Erythroblast (primary cell): ENCODE results near the gene UBE2V1.

Experiments
- GATA1 ChIP-seq: IDR thresholded peaks from 2 replicates; pipeline ENCODE4 v1.6.1; 2011; ENCODE audit warnings: low read depth, mild to moderate bottlenecking, control low read depth, low read length, moderate library complexity
- POLR2A ChIP-seq: IDR thresholded peaks from 2 replicates; pipeline ENCODE4 v1.6.1; 2011; ENCODE audit warnings: mild to moderate bottlenecking, low read length

DNA sequence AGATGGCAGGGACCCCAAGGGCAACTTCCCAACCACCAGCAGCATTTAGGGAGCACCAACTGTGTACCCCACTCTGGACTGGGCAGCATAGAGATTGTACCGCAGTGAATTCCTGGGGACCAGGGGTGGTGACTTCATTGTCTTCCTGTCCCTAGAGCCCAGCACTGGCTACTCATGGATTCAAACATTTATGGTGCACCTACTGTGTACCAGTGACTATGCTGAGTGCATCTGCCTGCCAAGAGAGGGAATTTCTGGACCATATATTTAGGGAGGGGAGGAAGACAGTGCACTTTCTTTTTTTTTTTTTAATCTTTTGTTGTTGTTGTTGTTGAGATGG is 55.3 kb downstream of the UBE2V1 start:
- TF ChIP-seq POLR2A (no peak), GATA1 (no peak)
